Activated naive CD4-positive, alpha-beta T cell treated with anti-CD3 and anti-CD28 coated beads, Interleukin-2, amount 50 U/mL, for 72 hours (primary cell): ENCODE data around the gene STON1. TPM values are rescaled to one million over a fixed set of nuclear protein-coding genes. Genes with fewer than 3 reads are reported as not detected.
A peak's percentile ranks its signal among the peaks of the same experiment; 100 is the strongest.

Experiments used
- ATAC-seq, 2 donors: fragments of 150-1000 bp; cut with Tn5 transposase; 2 replicates each; pipeline ENCODE4 v1.10.0; 2021; ENCODE audit warnings: mild to moderate bottlenecking in 2 of 2, moderate library complexity in 2 of 2
- DNase-seq, 2 donors: peaks; one replicate each; pipeline ENCODE4 v3.0.0; 2021 to 2022; ENCODE audit warnings: low spot score in 2 of 2
- H3K27ac Mint-ChIP-seq, 2 donors: one replicate each; pipeline ENCODE4 v1.8.0; 2022; ENCODE audit warnings: mild to moderate bottlenecking in 2 of 2, mixed read lengths in 2 of 2
- H3K36me3 Mint-ChIP-seq, 2 donors: one replicate each; pipeline ENCODE4 v1.8.0; 2022; ENCODE audit warnings: mixed read lengths in 2 of 2
- H3K9me3 Mint-ChIP-seq, 2 donors: one replicate each; pipeline ENCODE4 v1.8.0; 2022; ENCODE audit warnings: mixed read lengths in 2 of 2
- total RNA-seq, 2 donors: library from RNA; stranded (reverse); gene quantifications; one replicate each; pipeline ENCODE4 v1.2.3, GENCODE V29; 2022

The STON1 gene, protein sequence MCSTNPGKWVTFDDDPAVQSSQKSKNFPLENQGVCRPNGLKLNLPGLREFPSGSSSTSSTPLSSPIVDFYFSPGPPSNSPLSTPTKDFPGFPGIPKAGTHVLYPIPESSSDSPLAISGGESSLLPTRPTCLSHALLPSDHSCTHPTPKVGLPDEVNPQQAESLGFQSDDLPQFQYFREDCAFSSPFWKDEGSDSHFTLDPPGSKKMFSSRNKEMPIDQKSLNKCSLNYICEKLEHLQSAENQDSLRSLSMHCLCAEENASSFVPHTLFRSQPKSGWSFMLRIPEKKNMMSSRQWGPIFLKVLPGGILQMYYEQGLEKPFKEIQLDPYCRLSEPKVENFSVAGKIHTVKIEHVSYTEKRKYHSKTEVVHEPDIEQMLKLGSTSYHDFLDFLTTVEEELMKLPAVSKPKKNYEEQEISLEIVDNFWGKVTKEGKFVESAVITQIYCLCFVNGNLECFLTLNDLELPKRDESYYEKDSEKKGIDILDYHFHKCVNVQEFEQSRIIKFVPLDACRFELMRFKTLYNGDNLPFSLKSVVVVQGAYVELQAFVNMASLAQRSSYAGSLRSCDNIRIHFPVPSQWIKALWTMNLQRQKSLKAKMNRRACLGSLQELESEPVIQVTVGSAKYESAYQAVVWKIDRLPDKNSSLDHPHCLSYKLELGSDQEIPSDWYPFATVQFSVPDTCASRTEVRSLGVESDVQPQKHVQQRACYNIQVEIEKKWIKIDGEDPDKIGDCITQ
- total RNA-seq, result 1 to 10 TPM in 1 of 2 donors, under 1 TPM in 1; 0.27 to 2.4 TPM

DNA sequence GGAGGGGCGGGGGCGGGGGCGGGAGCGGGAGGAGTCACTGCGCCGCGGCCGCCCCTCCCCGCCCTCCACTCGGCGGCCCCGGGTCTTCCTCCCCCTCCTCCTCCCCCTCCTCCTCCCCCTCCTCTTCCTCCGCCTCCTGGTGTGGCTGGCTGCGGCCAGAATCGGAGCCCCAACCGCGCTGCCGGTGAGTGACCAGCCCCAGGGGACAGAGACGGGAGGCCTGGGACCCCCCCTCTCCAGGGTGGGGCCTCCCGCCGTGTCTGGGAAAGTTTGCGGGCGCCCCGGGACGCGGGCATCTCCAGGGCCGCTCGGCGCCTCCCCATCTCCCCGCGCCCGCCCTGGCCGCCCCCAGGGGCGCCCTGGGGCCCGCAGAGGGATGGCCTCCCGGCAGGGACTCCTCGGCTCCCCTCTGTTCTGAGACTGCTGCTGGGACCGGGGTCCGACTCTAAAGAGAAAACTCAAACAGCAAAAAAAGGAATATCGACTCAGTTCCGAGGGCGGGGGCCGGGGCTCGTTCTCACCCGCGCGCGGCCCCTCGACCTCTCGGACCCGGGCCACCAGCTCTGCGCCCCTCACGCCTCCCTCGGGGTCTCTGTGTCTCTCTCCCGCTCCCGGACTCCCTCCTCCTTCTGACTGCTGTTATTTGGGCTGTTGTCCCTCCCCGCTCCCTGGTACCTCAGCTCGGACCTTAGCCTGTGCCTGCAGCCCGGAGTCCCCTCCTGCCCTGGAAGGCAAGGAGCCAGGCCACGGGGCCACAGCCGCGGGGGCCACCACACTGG is at the start of gene STON1:
Gene STON1, plus strand, starts transcription at position 122 of the 779 bp plus-strand sequence. CDS start 50,480 bp downstream, outside the sequence.
- Mint-ChIP-seq H3K36me3 (no peaks in the 10 kb centered on the region), H3K9me3 (no peaks in the 10 kb centered on the region), H3K27ac (peak within 1 kb of the TSS; percentile 44 to 49)
- peak; percentile 66 to 70 for ATAC-seq
- DNase-seq, result peak in 1 of 2 donors; percentile 33

DNA sequence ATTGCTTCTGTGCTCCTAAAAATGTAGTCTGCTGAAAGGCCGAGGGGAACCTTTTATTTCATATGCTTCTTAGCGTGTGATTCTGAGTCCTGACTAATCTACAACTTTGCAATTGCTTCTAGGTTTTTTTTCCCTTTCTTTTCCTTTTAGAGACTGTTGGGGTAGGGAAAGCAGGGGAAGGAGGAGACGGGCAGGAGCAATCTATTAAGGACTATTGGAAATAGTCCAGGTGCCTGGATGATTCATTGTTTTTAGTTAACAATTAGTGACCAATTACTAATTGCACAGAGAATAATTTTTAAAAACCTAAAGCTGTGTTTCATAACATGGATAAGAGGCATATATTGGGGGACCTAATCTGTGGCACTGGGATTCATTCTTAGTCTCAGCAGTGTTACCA is 49.4 kb upstream of the STON1 start:
- H3K27ac Mint-ChIP-seq, result no peak overlapping the region
- DNase-seq (no peak), ATAC-seq (no peak)
- H3K36me3 Mint-ChIP-seq, result peaks cover 9 to 15% of the 10 kb centered on the region in 2 donors
- H3K9me3 Mint-ChIP-seq, result no peaks in the 10 kb centered on the region

DNA sequence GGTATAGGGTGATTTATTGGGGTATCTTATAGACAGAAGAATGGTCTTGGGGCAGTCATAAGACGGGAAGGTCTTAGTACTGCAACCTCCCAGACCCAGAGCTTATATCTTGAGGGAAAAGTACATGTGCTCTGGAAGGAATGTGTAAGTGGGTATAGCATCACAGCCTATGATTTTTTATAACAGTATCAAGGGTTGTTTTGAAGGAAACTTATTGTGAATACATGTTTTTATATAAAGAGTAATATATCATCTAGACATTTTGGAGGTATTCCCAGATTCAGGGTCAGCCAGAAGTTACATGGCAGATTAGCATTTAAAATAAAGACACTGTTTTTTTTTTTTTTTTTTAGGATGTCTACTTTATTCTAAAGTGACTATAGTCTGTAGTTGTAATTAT is 47.6 kb upstream of the STON1 start:
- Mint-ChIP-seq H3K9me3 (no peaks in the 10 kb centered on the region), H3K36me3 (peaks cover 15 to 16% of the 10 kb centered on the region in 2 donors), H3K27ac (no peak overlapping the region)
- no peak for DNase-seq
- ATAC-seq, result no peak

DNA sequence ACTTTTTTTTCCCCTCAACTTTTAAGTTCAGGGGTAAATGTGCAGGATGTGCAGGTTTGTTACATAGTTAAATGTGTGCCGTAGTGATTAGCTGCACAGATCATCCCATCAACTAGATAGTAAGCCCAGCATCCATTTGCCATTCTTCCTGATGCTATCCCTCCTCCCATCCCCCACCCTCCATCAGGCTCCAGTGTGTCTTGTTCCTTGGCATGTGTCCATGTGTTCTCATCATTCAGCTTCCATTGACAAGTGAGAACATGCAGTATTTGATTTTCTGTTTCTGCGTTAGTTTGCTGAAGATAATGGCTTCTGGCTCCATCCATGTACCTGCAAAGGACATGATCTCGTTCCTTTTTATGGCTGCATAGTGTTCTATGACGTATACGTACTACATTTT is 47.2 kb upstream of the STON1 start:
- Mint-ChIP-seq H3K36me3 (peaks cover 12 to 16% of the 10 kb centered on the region in 2 donors), H3K9me3 (no peaks in the 10 kb centered on the region), H3K27ac (no peak overlapping the region)
- no peak for ATAC-seq
- no peak for DNase-seq

DNA sequence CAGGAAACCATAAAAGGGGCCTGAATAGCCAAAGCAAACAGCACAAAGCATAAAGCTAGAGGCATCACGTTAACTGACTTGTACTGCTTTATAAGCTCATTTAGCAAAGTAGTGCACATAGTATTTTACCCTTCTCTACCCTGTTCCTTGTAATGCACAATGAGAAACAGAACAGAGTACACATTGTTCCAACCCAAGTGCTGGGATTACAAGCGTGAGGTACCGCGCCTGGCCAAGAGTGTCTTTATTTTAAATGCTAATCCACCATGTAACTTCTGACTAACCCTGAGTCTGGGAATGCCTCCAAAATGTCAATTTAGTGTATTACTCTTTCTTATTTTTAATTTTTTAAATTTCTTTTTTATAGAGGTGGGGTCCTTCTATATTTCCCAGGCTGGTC is 46.4 kb upstream of the STON1 start:
- no peak for DNase-seq
- Mint-ChIP-seq H3K9me3 (no peaks in the 10 kb centered on the region), H3K36me3 (peaks cover 10 to 16% of the 10 kb centered on the region in 2 donors), H3K27ac (no peak overlapping the region)
- ATAC-seq, result no peak

DNA sequence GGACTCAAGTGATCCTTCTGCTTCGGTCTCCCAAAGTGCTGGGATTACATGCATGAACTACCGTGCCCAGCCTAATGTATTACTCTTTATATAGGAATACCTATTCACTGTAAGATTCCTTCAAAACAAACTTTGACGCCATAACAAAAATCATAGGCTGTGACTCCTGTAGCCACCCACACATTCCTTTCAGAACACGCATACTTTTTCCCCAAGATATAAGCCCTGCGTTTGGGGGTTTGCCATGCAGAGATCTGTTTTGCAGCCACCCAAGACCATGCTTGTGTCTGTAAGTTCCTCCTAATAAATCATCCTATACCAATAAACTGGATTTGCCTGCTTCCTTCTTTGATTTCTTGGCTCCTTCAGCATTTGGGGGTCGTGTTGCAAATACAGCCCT is 46.0 kb upstream of the STON1 start:
- peaks cover 8 to 16% of the 10 kb centered on the region in 2 donors for H3K36me3 Mint-ChIP-seq
- no peak overlapping the region for H3K27ac Mint-ChIP-seq
- DNase-seq, result no peak
- no peaks in the 10 kb centered on the region for H3K9me3 Mint-ChIP-seq
- no peak for ATAC-seq

DNA sequence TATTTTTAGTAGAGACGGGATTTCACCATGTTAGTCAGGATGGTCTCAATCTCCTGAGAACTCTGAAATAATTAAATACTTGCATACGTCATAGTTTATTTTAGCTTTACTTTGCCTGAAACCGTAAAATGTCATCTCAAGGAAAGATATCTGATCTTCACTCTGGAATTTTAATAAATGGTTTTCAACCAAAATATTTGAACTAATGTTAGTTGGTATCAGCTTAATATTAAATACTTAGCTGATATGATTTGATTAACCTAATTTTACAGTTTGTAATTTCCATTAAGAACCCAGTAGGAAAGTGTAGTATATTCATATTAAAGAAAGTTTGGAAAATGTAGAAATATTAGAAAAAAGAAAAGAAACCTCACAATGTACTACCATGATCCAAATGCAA is 41.4 kb upstream of the STON1 start:
- Mint-ChIP-seq H3K27ac (no peak overlapping the region), H3K36me3 (peaks cover 5 to 8% of the 10 kb centered on the region in 2 donors), H3K9me3 (no peaks in the 10 kb centered on the region)
- ATAC-seq (no peak), DNase-seq (no peak)

DNA sequence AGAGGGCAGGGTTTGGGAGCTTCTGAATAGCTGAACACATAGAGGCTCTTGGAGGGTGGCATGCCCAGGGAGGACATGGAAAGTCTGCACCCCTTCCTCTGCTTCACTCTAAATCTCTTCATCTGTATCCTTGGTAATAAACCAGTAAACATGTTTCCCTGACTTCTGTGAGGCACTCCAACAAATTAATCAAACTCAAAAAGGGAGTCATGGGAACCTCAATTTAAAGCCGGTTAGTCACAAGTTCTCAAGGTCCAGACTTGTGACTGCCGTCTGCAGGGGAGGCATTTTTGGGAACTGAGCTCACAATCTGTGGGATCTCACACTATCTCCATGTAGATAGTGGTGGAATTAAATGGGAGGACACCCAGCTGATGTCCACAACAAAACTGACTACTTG is 33.1 kb upstream of the STON1 start:
- no peaks in the 10 kb centered on the region for H3K9me3 Mint-ChIP-seq
- no peak overlapping the region for H3K27ac Mint-ChIP-seq
- no peak for ATAC-seq
- DNase-seq, result no peak
- peaks cover 13 to 17% of the 10 kb centered on the region in 2 donors for H3K36me3 Mint-ChIP-seq

DNA sequence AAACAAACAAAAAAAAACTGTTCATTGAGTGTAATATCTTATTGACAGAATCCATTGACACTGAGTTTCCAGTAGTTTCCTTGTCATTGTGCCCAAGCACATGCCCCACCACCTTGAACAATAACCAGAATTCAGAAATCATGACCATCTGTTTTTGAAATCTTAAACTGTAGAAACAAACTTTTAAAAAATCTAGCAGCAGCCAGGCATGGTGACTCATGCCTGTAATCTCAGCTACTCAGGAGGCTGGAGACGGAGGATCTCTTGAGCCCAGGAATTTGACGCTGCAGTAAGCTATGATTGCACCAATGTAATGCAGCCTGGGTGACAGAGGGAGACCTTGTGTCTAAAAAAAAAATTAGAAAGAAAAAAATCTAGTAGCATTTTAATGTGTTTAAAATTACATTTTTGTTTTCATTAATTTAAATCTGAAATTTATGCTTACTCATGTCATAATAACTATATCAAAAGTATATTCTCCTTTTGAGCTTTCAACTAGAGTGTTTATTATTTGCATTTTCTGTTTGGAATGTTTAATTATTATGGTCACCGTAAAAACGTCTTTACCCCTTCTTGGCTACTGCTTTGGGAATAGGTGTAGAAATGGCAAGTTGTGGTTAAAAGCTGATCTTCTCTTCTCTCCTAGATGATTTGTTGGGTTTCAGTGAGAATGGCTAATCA is 25.2 kb upstream of the STON1 start:
- Mint-ChIP-seq H3K9me3 (no peaks in the 10 kb centered on the region), H3K36me3 (peaks cover 7 to 20% of the 10 kb centered on the region in 2 donors), H3K27ac (no peak overlapping the region)
- no peak for DNase-seq
- no peak for ATAC-seq

DNA sequence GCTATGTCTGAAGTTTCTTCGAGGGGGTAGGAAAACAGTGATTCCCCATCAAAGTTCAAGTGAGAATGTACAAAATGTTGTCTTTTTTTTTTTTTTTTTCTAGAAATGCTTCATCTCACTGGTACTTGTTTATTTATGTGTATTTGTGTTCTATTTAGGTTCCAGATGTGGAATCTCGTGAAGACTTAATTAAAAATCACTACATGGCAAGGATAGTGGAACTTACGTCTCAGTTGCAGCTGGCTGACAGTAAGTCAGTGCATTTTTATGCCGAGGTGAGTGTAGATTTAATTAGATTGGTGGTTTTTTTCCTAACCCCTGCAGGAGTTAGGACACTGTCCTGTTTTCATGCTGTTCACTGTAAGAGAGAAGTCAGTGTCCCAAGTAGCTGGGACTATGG is 22.8 kb upstream of the STON1 start:
- H3K36me3 Mint-ChIP-seq, result peaks cover 4 to 13% of the 10 kb centered on the region in 2 donors
- peak overlapping the region in 1 of 2 donors; percentile 22 for H3K27ac Mint-ChIP-seq
- H3K9me3 Mint-ChIP-seq, result no peaks in the 10 kb centered on the region
- no peak for ATAC-seq
- DNase-seq, result no peak

DNA sequence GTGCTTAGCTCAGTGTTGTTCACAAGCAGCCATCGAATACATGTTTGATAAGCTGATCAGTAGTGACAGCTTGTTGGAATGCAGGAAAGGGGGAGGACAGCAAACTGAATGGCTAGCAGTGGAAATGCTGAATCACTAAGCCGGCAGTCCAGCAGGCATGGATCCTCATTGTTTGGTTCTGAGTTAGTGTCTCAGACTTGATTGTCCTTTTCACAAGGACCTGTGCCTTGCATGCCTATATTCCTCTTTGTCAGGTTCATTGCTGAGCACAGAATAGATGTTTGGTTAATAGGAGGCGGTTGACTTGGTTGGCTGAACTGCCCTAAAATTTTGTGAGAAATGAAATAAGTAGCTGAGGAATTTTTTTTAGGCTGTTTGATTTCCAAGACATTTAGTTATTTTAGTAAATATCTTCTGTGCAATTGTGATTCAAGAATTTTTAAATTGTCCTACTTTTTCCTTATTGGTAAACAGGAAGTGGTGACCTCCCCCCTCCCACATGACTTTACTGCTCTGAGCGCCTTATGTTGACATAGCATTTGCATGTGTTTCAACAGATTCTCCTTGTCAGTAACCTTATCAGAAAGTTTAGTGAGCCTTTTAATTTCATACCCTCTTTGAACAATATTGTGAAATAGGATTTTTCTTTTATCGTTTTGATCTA is 21.4 kb upstream of the STON1 start:
- Mint-ChIP-seq H3K27ac (peak overlapping the region; percentile 55 to 74), H3K9me3 (no peaks in the 10 kb centered on the region), H3K36me3 (peaks cover 11 to 19% of the 10 kb centered on the region in 2 donors)
- DNase-seq (no peak), ATAC-seq (no peak)

DNA sequence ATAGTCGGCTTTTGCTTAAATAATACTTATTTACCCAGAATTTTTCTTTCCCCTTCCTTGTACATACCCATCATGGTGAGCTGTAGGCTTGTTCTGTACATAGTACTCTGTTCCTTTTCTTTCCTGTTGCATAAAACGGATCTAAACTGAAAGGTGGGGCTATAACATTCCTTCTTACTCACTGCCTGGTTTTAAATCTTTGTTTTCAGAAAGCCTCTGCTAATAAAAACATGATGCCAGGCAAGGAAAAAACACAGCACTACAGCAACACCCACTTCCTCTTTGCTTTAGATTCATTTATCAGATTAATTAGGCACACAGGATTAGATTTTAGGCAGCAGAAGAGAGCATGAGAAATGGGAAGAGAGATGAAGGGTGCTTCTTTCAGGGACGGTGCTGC is 19.6 kb upstream of the STON1 start:
- no peak for ATAC-seq
- Mint-ChIP-seq H3K36me3 (peaks cover 11 to 19% of the 10 kb centered on the region in 2 donors), H3K27ac (peak overlapping the region; percentile 5 to 46), H3K9me3 (no peaks in the 10 kb centered on the region)
- no peak for DNase-seq

DNA sequence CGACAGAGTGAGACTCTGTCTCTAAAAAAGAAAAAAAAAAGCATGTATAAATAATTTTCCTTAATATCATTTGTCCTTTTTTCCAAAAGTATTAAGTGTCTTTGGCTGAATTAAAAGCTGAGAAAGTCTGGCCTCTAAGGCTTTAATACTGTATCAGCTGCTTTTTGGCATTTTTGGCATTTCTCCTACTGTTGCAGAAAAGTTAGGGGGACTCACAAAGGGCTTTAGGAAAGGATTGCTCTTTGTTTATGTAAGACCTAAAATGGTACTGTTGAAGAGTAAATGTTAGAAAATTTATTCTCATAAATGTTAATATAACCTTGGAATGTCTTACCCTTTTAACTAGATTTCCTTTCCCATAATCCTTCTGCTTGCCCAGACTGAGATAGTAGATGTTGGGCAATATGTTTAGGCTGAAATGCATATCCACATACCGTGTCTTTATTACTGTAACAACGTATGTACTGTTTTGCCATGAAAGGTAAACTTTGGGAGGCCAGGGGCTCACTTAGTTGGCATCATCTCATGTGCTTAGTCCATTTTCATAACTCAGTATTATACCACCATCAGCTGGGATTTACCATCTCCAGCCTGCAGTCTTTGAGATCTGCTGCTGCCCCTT is 18.0 kb upstream of the STON1 start:
- ATAC-seq, result no peak
- no peak overlapping the region for H3K27ac Mint-ChIP-seq
- DNase-seq, result no peak
- peaks cover 11 to 17% of the 10 kb centered on the region in 2 donors for H3K36me3 Mint-ChIP-seq
- no peaks in the 10 kb centered on the region for H3K9me3 Mint-ChIP-seq

DNA sequence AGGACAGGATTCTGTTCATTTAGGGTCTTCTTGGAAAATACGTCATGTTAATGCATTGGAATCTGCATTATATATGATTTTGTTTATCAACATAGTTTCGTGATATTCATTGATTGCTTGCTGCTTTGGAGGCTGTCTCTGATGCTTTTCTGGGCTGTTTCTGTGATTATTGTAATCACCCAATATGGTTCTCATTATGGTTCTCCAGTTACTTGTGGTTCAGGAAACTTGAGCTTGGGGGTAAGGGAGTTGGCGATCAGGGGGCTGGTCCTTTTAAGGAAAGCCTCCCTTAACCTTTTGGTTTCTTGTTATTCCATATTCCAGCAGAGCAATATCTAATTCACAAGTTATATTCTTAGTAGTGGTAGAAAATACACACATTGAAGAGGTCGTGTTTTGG is 17.4 kb upstream of the STON1 start:
- DNase-seq (no peak), ATAC-seq (no peak)
- Mint-ChIP-seq H3K36me3 (peaks cover 11 to 13% of the 10 kb centered on the region in 2 donors), H3K9me3 (no peaks in the 10 kb centered on the region), H3K27ac (no peak overlapping the region)

DNA sequence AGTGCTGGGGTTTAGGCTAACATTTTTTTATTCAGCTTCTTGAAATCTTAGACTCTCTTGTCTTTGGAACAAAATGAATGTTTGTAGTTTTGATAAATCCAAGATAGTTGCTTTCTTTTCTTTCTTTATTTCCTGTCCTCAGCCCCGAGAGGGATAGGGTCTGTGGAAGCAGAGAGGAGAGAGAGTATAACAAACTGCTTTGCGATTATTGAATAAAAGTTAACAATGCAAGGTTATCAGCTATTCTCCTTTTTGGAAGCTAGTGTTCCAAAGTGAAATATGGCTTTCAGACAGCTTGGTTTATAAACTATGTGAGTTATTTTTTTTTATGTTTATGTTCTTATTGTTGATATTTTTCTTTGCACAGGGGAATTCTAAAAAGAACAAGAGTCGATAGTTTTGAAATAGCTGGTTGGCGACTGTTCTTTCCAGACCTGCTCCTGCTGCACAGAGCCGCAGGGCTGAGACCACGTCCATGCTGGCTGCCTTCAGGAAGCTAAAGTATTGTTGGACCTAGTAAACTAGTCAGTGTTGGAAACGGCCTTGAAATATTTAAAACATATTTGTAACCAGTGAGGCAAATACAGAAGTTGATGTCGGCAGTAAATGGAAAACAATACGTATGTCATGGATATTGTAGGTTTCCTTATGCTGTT is 15.5 kb upstream of the STON1 start:
- DNase-seq (no peak), ATAC-seq (no peak)
- H3K36me3 Mint-ChIP-seq, result peaks cover 10 to 13% of the 10 kb centered on the region in 2 donors
- no peaks in the 10 kb centered on the region for H3K9me3 Mint-ChIP-seq
- H3K27ac Mint-ChIP-seq, result no peak overlapping the region
